Activated gamma-delta T cell treated with anti-CD3 and anti-CD28 coated beads, Interleukin-2, amount 50 U/mL, for 16 hours (primary cell): ENCODE results near the gene USP15.

Source experiments
- DNase-seq: peaks from one replicate; pipeline ENCODE4 v3.0.0-alpha.2; 2020; ENCODE audit warnings: low read depth

Gene USP15

DNA sequence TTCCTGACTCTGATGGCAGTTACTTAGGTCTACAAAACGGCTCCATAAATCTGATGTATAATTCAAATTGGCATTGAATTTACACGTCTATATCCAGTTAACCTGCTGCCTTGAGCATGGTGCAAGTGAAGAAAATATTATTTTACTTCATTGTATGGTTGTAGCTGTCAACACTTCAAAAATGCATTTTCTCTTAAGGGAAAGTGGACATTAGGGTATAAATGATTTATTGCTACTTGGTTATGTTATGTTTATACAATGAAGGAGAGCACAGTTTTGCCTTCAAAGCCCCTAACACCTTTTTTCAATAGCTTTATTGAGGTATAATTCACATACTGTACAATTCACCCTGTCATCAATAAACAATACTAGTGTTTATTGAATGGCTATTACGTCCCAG is 2.0 kb upstream of the USP15 start:
- DNase-seq: no peak

DNA sequence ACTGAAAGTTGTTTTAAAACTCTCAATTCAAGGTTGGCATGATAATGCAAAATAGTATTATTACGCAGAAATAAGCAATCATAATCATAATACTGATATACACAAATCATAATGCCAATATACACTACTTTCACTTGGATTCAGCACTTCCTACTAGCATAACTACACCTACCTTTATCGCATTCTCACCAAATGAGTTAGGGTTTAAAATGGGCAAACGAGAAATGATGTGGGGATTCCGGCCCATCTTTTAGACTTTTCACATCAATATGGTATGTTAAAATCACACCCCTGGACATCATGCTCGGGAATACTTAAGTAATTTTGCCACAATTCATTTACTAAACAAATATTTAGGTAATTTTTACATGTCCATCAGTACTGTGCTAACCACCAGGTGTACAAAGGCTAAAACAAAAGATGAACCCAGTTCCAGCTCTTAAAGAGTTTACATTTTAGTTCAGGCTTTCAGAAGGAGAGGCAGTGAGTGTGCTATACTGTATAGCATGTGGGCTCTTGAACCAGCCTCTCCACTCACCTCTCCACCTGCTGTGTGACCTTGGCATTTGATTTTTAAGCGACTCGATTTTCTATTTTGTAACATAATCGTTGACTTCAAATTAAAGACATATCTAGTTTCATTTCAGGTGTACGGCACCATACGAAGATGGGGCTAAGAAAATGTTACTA is 1.1 kb upstream of the USP15 start:
- DNase-seq: no peak

DNA sequence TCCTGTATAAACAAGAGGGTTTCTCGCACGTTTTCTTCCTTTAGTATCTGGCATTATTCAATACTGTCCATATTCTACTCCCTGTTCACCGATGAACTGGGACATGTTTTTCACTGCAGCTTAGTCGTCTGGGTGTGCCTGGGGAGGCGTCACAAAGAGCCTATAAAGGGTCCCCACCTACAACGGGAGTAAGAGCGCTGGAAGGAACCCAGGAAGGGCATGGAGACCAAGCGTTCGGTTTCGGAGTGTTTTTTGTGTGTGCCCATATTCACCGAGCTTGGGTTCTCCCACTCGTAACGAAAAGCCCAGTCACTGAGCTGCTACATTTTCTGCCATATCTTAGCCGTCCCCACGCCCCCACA is 592 bp upstream of the USP15 start:
- DNase-seq: no peak

GRCh38 chr12:62260733-62261683 is 804 bp downstream of the USP15 start:
- peak; percentile 24 for DNase-seq

DNA sequence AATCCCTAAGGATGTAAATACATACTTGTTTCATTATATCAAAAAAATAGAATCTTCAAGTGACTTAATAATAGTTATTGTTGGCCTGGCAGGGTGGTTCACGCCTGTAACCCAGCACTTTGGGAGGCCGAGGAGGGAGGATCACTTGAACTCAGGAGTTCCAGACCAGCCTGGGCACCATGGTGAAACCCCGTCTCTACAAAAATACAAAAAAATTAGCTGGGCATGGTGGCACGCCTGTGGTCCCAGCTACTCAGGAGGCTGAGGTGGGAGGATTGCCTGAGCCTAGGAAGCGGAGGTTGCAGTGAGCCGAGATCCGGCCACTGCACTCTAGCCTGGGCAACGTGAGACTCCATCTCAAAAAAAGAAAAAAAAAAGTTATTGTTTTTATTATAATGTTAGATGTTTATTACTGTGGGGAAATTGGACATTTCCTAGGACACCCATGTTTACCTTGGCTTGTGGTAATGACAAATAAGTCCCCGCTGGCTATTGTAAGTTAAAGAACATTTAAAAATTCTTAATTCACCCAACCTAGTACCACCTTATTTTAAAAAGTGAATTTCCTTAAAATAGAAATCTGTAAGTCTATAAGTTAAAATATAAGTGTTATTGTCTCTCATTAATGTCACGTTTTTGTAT is 1.8 kb downstream of the USP15 start:
- no peak for DNase-seq

DNA sequence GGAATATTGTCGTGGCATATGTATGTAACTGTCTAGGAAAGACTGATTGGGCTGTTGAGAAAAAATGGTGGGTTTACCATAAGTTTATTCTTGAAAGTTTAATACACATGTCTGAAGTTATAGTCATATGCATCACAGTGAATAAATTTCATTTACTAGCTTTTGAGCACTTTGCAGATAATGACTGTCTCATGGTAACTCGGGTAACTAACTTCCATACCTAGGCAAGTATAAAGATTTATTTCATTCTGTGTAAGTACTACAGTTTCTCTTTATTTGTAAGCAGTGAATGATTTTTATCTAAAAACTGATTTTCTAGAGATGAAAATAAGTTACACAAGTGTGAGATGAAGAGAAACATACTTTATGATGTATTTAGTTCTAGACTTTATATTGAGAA is 3.0 kb downstream of the USP15 start:
- DNase-seq: no peak

DNA sequence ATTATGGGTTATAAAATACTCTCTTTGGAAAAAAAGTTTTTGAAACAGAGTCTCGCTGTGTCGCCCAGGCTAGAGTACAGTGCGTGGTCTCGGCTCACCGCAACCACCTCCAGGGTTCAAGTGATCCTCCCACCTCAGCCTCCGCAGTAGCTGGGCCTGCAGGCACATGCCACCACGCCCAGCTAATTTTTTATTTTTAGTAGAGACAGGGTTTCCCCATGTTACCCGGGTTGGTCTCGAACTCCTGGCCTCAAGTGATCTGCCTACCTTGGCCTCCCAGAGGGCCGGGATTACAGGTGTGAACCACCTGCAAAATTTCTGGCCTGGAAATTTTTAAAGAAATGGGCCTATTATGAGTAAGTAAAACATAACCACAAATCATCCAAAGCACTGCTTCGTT is 3.8 kb downstream of the USP15 start:
- no peak for DNase-seq

GRCh38 chr12:62264706-62265105 is 4.5 kb downstream of the USP15 start:
- no peak for DNase-seq

GRCh38 chr12:62265511-62265910 is 5.3 kb downstream of the USP15 start:
- DNase-seq: no peak

DNA sequence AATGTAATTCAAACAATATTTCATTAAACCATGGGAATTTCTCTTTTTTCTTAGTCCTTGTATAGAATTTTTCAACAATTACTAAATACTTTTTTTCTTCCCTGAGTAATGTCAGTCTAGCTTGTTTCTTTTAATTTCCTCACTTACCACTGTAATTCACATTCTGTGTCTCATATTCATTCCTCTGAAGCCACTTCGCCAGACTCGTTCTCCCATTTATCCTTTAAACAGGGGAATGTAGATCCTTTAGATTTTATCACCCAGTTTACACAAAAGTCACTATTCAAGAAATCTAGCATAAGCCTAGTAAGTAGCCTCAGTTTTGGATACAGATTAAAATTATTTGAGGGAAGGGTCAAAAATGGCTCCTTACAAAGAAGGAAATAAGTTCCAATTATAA is 6.8 kb downstream of the USP15 start:
- DNase-seq: no peak

- DNase-seq: no peak
Measured at GRCh38 chr12:62267480-62267879, 7.3 kb downstream of the USP15 start.

- DNase-seq: no peak
Measured at GRCh38 chr12:62268956-62269355, 8.8 kb downstream of the USP15 start.

DNA sequence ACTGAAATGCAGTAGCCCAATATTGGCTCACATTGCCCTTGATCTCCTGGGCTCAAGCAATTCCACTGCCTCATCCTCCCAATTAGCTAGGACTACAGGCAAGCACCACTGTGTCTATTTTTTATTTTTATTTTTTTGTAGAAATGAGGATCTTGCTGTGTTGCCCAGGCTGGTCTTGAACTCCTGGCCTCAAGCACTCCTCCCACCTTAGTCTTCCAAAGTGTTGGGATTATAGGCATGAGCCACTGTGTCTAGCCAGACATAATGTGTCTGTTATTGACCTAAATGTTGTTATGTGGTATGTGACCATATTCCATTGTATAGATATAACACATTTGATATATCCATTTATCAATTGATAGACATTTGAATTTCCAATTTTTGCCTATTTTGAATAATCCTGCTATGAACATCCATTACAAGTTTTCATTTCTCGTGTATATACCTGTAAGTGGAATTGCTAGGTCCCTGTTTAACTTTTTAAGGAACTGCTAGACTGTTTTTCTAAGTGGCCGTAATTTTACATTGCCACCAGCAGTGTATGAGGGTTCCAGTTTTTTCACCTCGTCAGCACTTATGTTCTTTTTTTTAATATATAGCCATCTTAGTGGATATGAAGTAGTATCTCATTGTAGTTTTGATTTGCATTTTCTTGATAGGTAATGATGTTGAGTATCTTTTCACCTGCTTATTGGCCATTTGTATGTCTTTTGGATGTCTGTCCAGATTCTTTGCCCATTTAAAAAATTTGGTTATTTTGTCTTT is 9.4 kb downstream of the USP15 start:
- DNase-seq: no peak

- DNase-seq: no peak
Measured at GRCh38 chr12:62270384-62270783, 10.2 kb downstream of the USP15 start.

DNA sequence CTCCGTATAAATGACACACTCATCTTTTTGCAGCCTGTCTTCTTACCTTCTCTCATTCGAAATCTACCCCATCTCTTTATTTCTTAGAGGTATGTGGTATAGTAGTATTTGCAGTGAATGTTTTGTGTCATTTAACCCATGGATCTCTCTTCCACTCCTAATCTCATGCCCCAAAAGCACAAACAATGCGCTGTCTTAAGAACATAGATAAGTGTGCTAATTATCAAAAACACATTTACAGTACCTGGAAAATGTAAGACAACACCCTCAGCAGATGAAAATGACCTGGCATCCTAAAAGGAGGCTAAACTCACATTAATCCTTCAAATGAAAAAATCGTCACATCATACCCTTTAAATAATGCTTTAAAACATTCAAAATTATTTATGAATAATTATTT is 10.7 kb downstream of the USP15 start:
- DNase-seq: no peak

GRCh38 chr12:62272936-62273552 is 12.8 kb downstream of the USP15 start:
- no peak for DNase-seq

GRCh38 chr12:62273724-62274380 is 13.6 kb downstream of the USP15 start:
- no peak for DNase-seq

- DNase-seq: no peak
Measured at GRCh38 chr12:62278022-62278421, 17.8 kb downstream of the USP15 start.

DNA sequence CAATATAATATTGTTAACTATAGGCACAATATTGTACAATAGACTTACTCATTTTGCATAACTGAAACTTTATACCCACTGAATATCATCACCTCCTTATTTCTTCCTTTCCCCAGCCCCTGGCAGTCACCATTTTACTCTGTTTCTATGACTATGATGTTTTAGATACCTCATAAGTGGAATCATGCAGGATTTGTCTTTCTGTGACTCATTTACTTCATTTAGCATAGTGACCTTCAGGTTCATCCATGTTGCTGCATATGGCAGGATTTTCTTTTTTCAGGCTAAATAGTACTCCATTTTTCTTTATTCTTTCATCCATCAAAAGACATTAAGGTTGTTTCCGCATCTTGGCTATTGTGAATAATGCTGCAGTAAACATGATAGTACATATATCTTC is 18.9 kb downstream of the USP15 start:
- no peak for DNase-seq

GRCh38 chr12:62279961-62280360 is 19.8 kb downstream of the USP15 start:
- DNase-seq: no peak

GRCh38 chr12:62282057-62282774 is 22.0 kb downstream of the USP15 start:
- DNase-seq: no peak
